Peyer's patch (tissue), 4 donors: ENCODE results near the gene PPP1R3C. TPM values are rescaled to one million over a fixed set of nuclear protein-coding genes. Genes with fewer than 3 reads are reported as not detected.

Source experiments
- DNase-seq, 3 donors: peaks; one replicate each; pipeline ENCODE4 v3.0.0-alpha.2; 2017 to 2019
- H3K27ac ChIP-seq, 4 donors: fragments of 200-600 bp; sonication (generic); one replicate each; pipeline ENCODE4 v1.5.1; 2016 to 2019
- H3K27me3 ChIP-seq, 2 donors: fragments of 200-600 bp; sonication (generic); one replicate each; pipeline ENCODE4 v1.5.1; 2019
- H3K36me3 ChIP-seq, 3 donors: fragments of 200-600 bp; sonication (generic); one replicate each; pipeline ENCODE4 v1.5.1; 2016 to 2019
- H3K4me1 ChIP-seq, 4 donors: fragments of 200-600 bp; sonication (generic); one replicate each; pipeline ENCODE4 v1.5.1; 2016 to 2019
- H3K4me3 ChIP-seq, 4 donors: fragments of 200-600 bp; sonication (generic); 1 replicate in 3 of 4; 2 replicates in 1 of 4; pipeline ENCODE4 v1.5.1; 2016 to 2019; ENCODE audit warnings: mild to moderate bottlenecking in 1 of 4
- H3K9me3 ChIP-seq, 4 donors: fragments of 200-600 bp; sonication (generic); one replicate each; pipeline ENCODE4 v1.5.1; 2016 to 2019; ENCODE audit warnings: mild to moderate bottlenecking in 1 of 4
- POLR2A ChIP-seq, 2 donors: fragments of 450-650 bp; IDR thresholded peaks; one replicate each; pipeline ENCODE4 v1.5.1; 2017; ENCODE audit warnings: antibody characterized with exemption in 2 of 2, mild to moderate bottlenecking in 2 of 2, moderate library complexity in 2 of 2
- total RNA-seq, 4 donors: library from RNA; depleted of rRNA; stranded (reverse); fragments of >200 nt; gene quantifications; one replicate each; pipeline ENCODE4 v1.1.0, GENCODE V29; 2016
- TF ChIP-seq, protein P1 (sequence below), 6 experiments: fragments of 450-650 bp in 4 of 6; fragments of 200-600 bp in 2 of 6; sonication (generic) in 1 of 6; IDR thresholded peaks; one replicate each; pipeline ENCODE4 v1.5.1; 2017 to 2019; ENCODE audit warnings: antibody characterized with exemption in 6 of 6, mild to moderate bottlenecking in 3 of 6, moderate library complexity in 1 of 6

Gene PPP1R3C
- total RNA-seq, 4 donors from 2014 or later: 1.1 to 4.1 (median 1.6) TPM

DNA sequence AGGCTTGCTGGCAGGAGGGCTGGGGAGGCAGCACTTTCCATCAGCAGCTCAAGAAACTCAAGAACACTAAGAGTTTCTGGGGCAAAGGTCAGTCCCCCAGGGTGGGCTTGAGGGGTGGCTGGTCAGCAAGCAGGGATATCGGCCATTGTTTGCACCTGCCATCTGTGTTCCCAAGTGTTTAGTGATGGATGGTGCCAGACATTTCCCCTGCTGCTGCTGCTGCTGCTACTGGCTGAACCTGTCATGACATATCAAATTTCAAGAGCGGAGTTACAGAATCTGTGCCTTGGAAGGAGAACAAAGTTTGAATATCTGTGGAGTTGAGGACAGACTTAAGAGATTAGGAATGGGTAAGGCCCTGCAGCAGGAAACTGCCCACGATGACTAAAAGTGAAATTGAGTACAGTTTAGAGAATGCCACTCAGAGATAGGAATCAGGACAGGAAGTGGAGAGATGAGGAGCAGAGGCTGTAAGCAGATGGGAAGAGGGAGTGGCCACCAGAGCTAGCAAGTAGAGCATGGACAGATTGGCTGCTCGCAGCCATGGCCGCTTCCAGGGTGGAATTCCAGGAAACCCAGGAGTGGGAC is 39.2 kb upstream of the PPP1R3C start:
- H3K27ac ChIP-seq: no peak overlapping the region
- H3K36me3 ChIP-seq: no peaks in the 10 kb centered on the region
- H3K9me3 ChIP-seq: no peaks in the 10 kb centered on the region
- DNase-seq: no peak
- H3K4me1 ChIP-seq: no peaks in the 10 kb centered on the region
- no peak overlapping the region for H3K4me3 ChIP-seq
- no peaks in the 10 kb centered on the region for H3K27me3 ChIP-seq
- TF ChIP-seq, protein P1, sequence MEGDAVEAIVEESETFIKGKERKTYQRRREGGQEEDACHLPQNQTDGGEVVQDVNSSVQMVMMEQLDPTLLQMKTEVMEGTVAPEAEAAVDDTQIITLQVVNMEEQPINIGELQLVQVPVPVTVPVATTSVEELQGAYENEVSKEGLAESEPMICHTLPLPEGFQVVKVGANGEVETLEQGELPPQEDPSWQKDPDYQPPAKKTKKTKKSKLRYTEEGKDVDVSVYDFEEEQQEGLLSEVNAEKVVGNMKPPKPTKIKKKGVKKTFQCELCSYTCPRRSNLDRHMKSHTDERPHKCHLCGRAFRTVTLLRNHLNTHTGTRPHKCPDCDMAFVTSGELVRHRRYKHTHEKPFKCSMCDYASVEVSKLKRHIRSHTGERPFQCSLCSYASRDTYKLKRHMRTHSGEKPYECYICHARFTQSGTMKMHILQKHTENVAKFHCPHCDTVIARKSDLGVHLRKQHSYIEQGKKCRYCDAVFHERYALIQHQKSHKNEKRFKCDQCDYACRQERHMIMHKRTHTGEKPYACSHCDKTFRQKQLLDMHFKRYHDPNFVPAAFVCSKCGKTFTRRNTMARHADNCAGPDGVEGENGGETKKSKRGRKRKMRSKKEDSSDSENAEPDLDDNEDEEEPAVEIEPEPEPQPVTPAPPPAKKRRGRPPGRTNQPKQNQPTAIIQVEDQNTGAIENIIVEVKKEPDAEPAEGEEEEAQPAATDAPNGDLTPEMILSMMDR (IDR thresholded peaks at IDR 0.05): no peak
- TF ChIP-seq POLR2A (IDR thresholded peaks at IDR 0.05): no peak

DNA sequence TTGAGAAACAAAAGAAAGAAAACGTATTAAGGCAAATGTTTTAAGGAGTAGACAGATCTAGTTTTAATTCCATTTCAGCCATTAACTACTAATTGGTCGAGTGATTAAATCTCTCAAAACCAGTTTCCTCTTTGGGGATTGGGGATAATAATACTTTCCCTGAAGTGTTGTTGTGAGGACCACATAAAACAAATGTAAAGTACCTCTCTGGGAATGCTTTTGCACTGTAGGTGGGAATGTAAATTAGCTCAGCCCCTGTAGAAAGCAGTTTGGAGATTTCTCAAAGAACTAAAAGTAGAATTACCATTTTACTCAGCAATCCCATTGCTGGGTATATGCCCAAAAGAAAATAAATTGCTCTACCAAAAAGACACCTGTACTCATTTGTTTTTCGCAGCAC is 36.0 kb upstream of the PPP1R3C start:
- H3K4me1 ChIP-seq: no peaks in the 10 kb centered on the region
- no peak for TF ChIP-seq POLR2A (IDR thresholded peaks at IDR 0.05)
- TF ChIP-seq, protein P1 (IDR thresholded peaks at IDR 0.05): no peak
- H3K36me3 ChIP-seq: no peaks in the 10 kb centered on the region
- no peak overlapping the region for H3K4me3 ChIP-seq
- H3K9me3 ChIP-seq: no peaks in the 10 kb centered on the region
- no peaks in the 10 kb centered on the region for H3K27me3 ChIP-seq
- DNase-seq: no peak
- H3K27ac ChIP-seq: no peak overlapping the region

DNA sequence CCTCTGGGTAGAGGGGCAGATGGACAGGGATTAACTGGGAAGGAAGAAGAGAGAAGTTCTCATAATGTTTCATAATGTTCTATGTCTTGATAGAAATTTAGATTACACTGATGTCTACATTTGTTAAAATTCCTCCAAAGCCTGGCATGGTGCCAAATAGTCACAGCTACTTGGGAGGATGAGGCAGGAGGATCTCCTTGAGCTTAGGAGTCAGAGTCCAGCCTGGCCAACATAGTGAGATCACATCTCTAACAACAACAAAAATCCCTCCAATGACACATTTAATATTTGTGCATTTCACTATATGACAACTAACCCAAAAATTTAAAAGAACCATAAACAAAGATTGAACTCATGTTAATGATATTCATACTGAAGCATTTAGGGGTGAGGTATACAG is 33.0 kb upstream of the PPP1R3C start:
- Histone ChIP-seq H3K27me3 (no peaks in the 10 kb centered on the region), H3K4me3 (no peak overlapping the region), H3K27ac (no peak overlapping the region), H3K4me1 (no peaks in the 10 kb centered on the region), H3K9me3 (no peaks in the 10 kb centered on the region), H3K36me3 (no peaks in the 10 kb centered on the region)
- no peak for DNase-seq
- TF ChIP-seq POLR2A (IDR thresholded peaks at IDR 0.05): no peak
- TF ChIP-seq, protein P1 (IDR thresholded peaks at IDR 0.05): no peak

DNA sequence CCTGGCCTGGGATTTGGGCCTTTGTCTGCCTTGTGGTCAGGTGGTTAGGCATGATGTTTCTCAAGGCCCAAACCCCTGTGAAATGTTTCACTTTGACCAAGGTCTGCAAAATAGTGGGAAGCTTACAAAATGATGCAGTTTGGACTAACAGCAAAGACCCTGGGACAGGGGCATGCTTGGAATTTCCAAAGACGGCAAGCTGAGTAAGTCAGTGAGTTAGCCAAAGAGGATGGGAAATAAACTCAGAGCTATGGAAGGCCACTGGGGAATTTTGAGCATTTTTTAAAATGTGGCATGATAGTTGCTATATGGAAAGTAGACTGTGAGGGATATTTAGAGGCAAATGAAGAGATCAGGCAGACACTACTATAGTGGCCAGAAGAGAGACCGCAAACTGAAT is 31.6 kb upstream of the PPP1R3C start:
- H3K4me3 ChIP-seq: no peak overlapping the region
- no peaks in the 10 kb centered on the region for H3K27me3 ChIP-seq
- H3K4me1 ChIP-seq: no peaks in the 10 kb centered on the region
- H3K9me3 ChIP-seq: no peaks in the 10 kb centered on the region
- no peak overlapping the region for H3K27ac ChIP-seq
- TF ChIP-seq, protein P1 (IDR thresholded peaks at IDR 0.05): no peak
- TF ChIP-seq POLR2A (IDR thresholded peaks at IDR 0.05): no peak
- no peak for DNase-seq
- no peaks in the 10 kb centered on the region for H3K36me3 ChIP-seq

DNA sequence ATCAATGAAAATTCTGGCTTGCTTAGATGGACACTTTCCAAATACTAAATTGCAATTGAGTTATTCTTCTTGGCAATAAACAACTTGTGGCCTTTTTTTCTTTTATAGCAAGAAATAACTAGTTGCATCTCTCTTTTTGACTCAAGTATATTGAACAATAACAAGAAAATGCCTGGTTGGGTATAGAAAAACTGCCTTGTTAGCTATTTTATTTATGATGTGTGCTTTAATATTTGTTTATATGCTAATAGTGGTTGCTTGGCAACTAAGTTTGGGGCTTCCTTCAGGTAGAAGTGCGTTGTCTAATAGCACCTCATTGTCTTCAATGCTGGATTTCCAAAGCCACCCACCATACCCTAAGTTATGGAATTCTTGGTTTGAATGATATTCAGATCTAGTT is 30.1 kb upstream of the PPP1R3C start:
- H3K9me3 ChIP-seq: no peaks in the 10 kb centered on the region
- no peak overlapping the region for H3K4me3 ChIP-seq
- H3K36me3 ChIP-seq: no peaks in the 10 kb centered on the region
- no peak for DNase-seq
- H3K27ac ChIP-seq: no peak overlapping the region
- H3K4me1 ChIP-seq: no peaks in the 10 kb centered on the region
- no peaks in the 10 kb centered on the region for H3K27me3 ChIP-seq
- TF ChIP-seq POLR2A (IDR thresholded peaks at IDR 0.05): no peak
- TF ChIP-seq, protein P1 (IDR thresholded peaks at IDR 0.05): no peak
